Stimulated activated CD8-positive, alpha-beta memory T cell treated with anti-CD3 and anti-CD28 coated beads, Interleukin-2, amount 100 ng/mL, for 48 hours (primary cell): Measurements from ENCODE around the gene SLIT3.

Experiments
- DNase-seq, 2 donors: peaks; one replicate each; pipeline ENCODE4 v3.0.0-alpha.2; 2020; ENCODE audit warnings: low read depth in 2 of 2

The SLIT3 gene

DNA sequence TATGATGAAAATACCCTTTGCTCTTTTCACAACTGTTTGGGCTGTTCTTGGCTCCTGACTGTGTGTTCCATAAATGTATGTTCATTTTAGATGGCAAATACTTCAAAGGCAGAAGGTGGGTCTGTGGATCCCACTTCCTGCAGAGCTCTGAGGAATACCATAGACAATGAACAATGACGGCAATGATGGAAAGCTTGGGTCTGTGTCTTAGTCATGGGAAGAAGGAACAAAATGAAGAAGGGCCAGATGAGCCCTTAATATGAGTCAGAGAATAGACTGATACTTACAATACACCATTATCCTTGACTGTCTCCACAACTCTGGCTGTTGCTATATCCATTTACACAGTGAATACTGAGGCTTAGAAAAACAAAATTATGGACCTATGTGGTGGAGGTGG lies 126.0 kb downstream of the SLIT3 start:
- no peak for DNase-seq

DNA sequence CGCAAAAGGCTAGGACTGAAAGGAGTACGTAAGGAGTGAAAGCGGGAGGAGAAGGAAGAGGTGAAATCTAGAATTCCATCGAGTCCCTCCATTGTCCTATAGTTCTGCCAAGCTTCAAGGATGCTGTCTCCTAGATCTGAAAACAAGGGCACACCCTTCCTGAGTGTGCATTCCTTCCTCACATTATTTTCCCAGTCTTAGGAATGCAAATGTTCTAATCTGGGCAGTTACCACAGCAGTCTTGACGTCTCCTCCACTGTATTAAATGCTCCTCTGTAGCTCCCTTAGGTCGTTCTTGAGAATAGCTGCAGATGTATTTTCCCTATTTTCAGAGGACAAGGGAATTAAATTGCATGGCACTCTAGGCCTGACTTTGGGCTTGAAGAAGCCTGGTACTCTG lies 127.6 kb downstream of the SLIT3 start:
- DNase-seq = no peak

DNA sequence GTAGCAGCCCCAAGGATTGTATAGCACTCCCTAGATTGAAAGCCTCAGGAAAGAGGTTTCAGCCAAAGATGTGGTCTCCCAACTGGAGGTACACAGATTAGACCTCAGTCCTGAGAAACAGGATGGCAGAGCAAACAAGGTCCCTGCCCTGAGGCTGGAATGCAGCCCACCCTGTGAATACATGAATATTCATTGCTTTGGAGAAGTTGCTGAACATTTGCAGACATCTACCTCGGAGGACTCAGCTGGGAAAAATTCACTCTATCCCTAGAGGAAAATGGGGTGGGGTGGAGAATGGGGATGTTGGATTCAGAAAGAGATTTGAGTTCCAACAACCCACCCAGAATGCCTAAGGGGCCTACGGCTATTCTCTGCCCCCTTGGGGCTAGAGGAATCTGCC lies 129.4 kb downstream of the SLIT3 start:
- no peak for DNase-seq

DNA sequence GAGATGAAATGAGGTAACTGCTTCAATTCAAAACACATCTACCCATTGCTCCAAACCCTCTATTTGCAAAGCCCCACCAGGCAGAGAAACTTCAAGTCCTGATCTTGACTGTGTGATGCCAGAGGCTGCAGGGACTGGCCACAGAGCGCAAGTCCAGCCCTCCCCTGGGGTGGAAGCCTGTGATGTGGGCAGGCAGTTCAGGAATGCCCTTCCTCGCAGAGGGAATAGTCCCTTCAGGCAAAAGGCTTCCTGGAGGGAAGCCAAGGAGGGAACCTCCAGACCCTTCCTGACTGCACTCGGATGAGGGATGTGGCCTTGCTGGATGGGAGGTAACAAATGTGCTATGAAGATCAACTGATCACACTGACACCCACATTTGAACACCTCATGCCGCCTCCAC lies 131.2 kb downstream of the SLIT3 start:
- no peak for DNase-seq

DNA sequence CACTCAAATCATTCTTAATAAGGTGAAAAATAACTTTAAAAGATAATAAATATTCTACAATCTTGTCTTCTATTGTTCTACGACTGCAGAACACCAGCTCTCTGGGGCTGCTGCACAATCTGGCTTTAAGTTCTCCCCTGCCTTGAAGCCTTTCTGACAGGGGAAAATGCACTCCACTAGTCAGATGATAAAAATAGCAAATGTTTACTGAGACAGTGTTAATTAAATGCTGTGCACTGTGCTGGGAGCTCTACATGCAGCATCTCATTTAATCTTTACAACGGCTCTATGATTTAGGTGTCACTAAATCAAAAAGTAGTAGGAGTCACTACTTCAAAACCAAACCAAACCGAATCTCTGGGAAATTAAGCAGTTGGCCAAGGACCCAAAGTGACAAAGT lies 132.7 kb downstream of the SLIT3 start:
- DNase-seq = no peak

DNA sequence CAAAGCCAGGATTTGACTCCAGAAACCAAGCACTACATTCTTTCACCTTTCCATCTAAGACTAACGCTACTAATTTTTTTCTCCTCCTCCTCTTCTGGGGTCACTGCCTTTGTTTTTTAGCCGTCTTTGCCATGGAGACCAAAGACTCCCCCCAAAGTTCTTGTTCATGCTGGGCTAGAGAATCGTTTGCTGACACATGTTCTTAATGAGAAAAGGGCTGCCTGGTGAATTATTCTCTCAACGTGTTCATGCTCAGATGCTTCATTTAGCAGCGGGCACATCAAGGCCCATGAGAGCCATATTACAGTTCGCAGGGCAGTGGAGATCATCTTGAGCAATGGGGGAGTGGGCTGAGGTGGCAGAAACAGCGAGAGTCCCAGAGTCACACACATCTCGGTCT lies 134.9 kb downstream of the SLIT3 start:
- DNase-seq = no peak

DNA sequence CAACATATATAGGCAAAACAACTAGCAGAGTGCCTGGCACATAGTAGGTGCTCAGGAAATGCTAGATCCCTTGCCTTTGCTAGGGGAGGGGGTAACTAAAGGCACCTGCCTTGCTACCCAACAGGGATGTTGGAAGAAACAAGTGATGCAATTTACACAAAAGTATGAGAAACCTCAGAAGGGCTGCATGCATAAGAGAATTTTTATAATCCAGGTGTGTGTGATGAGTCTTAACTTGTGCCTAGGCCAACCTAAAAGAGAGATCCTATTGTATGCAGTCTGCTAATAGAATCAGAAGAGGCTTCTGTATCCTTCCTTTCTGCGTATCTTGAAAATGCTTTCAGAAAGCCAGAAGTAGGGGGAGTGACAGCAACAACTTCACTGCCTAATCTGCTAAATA lies 135.9 kb downstream of the SLIT3 start:
- no peak for DNase-seq

DNA sequence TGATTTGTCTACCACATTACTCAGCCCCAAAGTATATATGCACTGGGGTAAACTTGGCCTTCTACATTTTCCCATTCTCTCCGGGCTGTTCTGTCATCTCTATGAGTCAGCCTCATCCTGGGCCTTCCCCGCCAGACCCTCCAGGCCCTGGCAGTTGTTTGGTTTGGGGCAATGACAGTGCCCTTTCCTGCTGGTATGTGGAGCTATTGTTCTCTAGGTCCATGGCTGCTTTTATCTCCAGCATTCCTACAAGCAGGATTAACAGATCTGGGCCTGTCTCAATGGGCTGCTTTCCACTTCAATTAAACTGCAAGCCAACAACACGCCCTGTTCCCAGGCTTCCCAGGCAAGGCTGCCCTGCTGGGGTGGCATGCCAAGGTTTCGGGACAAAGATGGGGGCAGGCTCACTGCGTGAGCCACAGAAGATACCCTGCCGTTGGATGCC lies 136.4 kb downstream of the SLIT3 start:
- DNase-seq = no peak

DNA sequence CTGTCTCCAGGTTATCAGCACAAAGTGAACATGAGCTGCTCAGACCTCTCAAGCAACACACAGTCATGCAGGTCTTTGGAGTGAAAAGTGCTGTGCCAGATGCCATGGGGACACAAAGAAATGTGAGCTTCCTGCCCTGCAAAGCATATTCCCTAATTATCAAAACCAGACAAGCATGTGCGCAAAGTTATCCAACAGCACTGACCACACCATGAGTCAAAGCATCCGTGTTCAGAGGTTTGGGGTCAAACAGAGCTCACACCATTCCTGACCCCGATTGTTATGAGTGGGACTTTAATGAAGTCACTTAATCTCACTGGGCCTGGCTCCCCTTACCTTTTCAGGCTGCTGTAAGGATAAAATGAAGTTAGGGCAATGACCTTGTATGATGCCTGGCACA lies 138.5 kb downstream of the SLIT3 start:
- no peak for DNase-seq

DNA sequence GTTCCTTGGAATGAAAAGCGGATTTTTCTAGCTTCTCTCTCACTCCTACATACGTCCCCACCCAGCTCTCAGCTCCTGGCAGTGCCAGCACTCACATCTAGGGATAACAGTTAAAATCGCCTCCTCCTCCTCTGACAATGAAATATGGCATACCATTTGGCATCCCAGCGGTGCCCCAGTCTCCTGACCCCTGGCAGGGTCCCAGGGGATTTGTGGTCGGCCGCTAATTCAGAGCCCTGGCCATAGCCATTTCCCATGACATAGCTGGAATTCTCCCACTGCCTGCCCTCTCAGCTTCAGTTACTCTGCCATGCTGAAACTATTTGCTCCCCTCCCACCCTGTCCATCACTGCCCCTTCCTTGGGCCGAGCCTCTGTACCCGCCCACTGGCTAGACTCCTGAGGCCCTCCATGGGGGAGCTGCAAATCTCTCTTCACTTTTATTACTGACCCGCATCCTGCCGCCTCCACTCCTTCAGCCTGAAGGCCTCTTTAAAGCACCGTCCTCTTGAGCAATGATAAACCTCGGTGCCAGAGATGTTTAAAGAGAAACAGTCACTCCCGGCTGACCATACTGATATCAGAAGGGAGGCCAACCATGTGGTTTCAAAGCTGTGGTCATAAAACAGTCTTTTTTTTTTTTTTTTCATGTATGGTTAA lies 139.8 kb downstream of the SLIT3 start:
- DNase-seq = no peak

DNA sequence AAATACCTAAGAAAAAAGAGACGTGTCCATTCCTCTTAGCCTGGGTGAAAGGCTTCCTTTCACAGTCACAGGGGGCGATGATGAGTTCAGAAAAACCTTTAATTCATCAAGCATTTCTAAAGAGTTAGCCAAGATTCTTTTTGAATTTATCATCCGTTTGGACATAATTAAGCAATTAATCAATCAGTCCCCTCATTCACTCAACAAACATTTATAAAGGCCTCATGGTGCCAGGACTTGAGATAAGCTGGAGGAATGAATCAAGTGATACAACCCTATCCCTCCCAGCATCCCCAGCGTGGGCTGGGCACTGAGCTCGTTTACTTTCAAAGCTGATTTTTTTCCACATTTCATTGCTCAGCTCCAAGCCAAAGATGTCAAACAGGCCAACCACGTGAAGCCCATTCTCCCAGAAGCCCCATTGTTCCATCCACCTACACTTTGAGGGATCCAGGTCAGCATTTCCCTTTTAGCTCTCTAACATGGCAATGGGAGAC lies 140.5 kb downstream of the SLIT3 start:
- DNase-seq = no peak

DNA sequence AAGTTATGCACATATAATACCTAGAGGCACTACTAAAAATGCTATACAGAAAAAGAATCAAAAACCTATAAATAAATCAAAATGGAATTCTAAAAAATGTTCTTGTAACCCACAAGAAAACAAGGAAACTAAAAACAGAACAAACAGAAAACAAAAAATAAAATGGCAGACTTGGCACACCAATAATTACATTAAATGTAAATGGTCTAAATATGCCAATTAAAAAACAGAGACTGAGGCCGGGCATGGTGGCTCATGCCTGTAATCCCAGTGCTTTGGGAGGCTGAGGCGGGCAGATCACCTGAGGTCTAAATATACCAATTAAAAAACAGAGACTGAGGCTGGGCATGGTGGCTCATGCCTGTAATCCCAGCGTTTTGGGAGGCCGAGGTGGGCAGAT lies 142.2 kb downstream of the SLIT3 start:
- no peak for DNase-seq

DNA sequence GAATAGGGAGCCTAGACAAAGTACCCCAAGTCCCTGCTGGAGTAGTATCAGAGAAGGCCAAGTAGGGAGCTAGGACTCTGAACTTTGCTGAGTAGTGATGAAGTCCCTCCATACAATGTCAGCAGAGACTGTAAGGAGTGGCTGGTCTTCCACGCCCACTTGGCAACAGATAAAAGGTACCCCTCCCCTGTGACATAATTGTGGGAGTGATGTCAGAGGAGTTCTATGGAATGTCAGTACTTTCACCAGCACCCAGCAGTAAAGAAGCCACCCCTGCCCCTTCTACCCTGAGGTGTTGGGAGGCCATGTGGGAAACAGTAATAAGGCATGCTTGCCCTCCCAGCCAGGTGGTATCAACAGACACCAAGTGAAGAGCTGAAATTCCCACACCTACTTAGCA lies 143.9 kb downstream of the SLIT3 start:
- DNase-seq = no peak

DNA sequence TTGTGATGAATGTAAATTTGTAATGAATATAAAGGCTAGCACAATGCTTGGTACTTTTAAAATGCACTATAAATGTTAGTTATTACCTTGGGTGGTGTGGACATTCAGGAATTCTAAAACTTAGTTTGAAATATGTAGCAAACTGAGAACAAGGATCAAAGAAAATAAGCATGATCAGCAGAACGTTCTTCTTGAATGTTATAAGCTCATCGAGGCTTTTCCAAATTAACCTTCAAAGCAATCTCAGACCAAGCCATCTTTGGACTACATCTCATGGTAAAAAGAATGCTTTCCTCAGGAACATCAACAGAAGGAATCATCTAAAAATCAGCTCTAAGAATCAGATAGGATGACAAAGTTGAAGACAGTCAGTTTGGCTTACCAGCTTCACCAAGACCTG lies 146.3 kb downstream of the SLIT3 start:
- DNase-seq = no peak

DNA sequence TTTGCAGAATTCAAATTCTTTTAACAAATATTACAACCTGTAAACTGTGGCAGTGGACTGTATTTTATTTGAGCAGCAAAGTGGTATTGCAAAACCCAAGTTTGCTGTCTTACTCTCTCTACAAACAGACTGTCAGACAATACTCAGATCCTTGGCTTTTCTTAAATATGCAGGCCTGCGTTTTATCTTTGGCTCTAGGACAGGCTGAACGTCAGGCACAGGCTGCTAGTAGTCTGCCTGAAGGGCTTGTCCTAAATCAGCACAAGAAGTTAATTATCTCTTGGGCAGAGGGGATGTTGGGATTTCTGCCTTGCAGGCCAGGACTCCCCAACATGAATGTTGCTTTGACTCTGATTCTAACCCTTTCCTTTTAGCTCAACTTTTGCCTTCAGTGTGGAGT lies 147.5 kb downstream of the SLIT3 start:
- DNase-seq = no peak

DNA sequence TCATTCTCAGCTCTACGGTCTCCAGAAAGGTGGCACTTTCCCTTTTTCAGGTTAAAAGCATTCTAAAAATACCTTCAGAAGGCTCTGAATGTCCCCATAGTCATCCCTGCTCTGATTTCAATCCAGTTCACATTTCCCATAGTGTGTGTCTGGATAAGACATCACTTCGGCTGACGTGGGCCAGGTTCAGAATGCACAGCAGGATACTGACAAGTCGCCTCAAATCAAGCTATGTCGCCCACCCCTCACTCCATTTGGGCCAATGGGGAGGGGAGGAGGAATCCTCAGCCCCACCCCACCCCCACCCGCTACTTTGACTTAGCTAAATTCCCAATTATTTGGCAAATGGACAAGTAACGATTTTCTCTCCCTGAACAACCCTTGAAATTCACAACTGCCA lies 148.0 kb downstream of the SLIT3 start:
- no peak for DNase-seq

DNA sequence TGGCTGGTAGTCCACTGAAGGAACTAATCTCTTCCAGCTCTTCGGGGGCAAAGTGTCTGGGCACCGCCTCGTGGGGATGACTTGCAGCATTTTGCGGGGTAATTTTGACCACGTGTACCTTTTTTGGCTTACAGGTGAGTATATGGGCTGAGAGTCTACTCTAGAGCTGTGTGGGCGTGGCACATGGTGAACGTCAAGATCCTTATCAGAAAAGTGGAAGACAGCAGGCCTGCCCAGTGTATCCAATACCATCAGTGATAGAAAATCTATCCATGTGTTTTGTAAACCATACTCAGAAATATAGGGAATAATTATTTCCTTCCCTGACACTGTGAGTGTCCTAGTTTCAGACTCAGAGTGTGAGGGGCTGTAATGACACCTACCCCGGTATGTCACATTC lies 148.5 kb downstream of the SLIT3 start:
- no peak for DNase-seq

DNA sequence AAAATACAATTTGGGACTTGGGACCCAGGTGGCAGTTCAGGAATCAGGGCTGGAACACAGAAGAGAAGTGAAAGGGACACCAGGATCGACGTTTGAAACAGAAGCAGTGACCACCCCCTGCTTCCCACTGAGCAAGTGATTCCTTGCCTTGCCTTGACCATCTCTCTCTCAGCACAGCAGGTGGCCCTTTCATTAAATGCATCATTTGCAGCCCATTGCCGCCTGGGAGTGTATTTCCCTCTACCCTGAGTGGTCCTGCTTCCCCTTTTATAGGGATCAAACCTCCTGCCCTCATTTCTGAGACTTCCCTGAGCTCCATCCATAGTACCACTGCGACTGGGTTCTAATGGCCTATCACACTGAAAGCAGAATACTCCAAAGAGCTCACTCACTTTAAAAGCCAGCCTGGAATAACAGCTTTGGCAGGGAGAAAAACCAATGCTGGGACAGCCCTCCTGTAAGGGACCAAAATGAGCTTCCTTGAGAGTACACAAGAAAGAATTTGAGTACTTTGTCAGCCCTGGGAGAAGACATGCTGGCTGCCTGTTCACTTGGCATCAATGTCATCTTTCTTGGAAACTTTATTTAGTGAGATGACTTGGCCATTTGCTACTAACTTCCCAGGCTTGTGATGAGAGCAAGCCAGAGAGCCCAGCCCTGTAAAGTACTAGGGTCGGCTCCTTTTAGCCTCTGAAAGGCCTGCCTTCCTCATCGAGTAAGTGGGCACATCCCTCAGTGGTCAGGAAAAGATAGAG lies 149.7 kb downstream of the SLIT3 start:
- no peak for DNase-seq

DNA sequence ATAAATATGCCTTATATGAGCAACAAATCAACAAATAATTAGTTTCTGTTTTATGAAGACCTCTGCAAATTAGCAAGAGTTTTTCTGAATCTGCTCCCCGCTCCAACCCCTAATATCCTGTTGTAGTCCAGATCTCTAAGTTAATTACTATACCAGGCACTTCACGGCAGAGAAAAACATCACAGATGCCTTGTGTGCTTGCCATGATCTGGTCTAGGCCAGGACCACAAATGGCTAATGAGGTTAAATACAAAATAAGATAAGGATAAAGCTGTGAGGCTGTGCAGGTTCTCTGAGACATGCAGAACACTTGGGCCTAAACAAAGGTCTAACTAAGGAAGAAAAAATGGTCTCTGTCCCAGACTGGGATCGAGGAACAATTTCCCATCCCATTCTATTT lies 150.8 kb downstream of the SLIT3 start:
- no peak for DNase-seq

DNA sequence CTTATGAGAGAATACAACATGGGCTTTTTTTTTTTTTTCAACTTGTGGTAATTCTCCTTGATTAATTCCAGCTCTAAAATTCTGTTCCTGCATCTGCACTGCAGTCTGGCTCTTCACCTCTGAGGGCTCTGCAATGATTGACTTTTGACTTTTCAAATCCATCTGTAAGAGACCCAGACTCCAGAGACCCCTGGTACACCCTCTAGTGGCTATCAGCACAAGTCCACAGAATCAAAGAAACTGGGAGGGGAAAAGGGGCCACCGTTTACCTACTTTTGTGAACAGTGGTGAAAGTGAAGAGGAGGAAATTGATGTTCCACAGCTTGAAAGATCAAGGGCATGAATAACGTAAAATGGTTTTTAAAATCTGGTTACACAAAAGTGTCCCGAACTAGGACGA lies 151.6 kb downstream of the SLIT3 start:
- DNase-seq = no peak

DNA sequence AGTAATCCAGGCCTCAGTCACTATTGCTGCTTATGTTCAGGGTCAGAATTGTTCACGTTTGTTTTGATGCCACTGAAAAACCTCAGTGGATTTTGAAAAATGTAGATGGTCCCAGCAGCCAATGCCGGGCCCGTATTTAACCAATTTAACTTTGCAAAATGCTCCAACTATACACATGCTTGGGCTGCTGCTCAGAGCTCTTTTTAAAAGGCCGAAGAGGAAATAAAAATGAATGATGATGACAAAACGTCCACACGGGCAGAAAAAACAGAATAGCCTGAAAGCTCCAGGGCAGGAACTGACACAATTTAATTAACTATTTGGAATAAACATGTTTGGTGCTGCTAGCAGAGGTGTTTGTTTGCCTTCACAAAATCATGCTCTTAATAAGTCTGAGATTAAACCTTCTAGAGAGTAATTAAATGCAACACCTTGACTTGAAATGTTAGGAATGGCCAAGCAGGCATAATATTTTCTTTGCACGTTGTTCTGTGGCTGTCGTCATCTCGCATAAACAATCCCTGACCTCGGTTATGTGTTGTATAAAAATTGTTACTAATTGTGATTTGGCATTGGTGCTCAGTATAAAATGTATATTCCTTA lies 152.7 kb downstream of the SLIT3 start:
- DNase-seq = no peak

DNA sequence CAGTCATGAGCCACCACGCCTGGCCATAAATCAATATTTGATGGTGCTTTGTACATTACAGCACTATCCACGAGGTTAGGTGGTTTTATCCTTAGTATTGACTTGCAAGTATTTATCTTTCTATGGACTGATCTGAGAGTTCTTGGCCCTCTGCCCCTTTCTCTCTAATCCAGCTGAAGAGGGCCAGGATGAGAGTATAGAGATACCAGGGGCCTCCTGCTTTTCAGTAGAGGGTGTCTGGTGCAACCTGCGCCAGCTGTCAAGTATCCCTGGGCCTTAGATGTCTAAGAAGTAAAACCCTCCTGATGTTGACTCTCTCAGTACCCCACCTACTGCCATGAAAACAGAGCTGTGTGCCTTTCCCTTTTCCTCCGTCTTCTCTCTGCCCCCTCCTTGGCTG lies 153.4 kb downstream of the SLIT3 start:
- DNase-seq = no peak

DNA sequence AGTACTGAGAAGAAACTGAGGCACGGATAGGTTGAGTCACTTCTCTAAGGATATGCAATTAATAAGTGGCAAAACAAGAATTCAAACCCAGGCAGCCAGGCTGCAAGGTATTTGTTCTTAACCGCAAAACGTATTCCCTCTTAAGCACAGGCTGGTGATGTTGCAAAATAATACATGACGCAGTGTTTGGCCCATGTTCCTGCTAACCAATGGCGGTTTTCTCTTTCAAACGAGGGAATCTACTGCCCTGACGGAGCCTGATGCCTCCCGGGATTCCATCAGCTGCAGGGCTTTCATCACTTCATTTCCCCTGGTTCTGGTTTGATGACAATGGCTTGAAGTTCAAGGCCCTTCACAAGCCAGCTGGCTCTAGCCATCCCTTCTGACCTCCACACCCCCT lies 154.8 kb downstream of the SLIT3 start:
- no peak for DNase-seq
